Ishikawa (cell line): Measurements from ENCODE around the gene AGPAT3.

ENCODE experiments used
- CEBPB ChIP-seq: IDR thresholded peaks from 2 replicates; pipeline ENCODE4 v1.6.1; 2012
- CREB1 ChIP-seq: IDR thresholded peaks from 2 replicates; pipeline ENCODE4 v1.6.1; 2012; ENCODE audit warnings: low read depth
- EP300 ChIP-seq: IDR thresholded peaks from 2 replicates; pipeline ENCODE4 v1.6.1; 2012; ENCODE audit warnings: borderline replicate concordance
- FOXM1 ChIP-seq: IDR thresholded peaks from 2 replicates; pipeline ENCODE4 v1.6.1; 2012; ENCODE audit warnings: low read depth, borderline replicate concordance
- RAD21 ChIP-seq: IDR thresholded peaks from 2 replicates; pipeline ENCODE4 v1.6.1; 2012; ENCODE audit warnings: low read depth
- TAF1 ChIP-seq: IDR thresholded peaks from 2 replicates; pipeline ENCODE4 v1.6.1; 2012; ENCODE audit warnings: low read depth, mild to moderate bottlenecking
- YY1 ChIP-seq: IDR thresholded peaks from 2 replicates; pipeline ENCODE4 v1.6.1; 2012; ENCODE audit warnings: low read depth
- ZBTB7A ChIP-seq: IDR thresholded peaks from 2 replicates; pipeline ENCODE4 v1.6.1; 2012; ENCODE audit warnings: low read depth
- TF ChIP-seq, protein P1 (sequence below): IDR thresholded peaks from 2 replicates; pipeline ENCODE4 v1.6.1; 2012; ENCODE audit warnings: low read depth, mild to moderate bottlenecking
- TF ChIP-seq, protein P2 (sequence below): IDR thresholded peaks from 2 replicates; pipeline ENCODE4 v1.6.1; 2012

DNA sequence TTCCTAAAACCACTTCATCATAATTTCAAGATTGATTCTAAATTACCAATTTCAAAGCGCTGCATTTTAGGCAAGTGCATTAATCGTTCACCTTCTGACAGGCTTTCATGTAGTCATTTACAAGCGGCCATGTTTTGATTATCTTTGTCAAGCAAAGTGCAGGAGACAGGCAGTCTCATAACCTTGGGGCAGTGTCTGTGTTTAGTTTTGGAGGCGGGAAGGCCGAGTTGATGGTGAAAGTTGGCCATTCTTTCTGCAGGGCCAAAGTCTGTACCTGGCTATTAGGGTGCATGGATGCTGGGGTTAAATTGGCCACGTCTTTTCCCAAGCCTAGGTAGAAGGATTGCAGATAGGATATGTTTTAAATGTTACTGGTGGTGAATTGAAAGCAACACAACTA, 2.9 kb downstream of the AGPAT3 start:
- TF ChIP-seq FOXM1 (no peak), CREB1 (no peak), YY1 (no peak), EP300 (no peak), RAD21 (no peak), ZBTB7A (no peak), TAF1 (no peak), CEBPB (no peak)
- TF ChIP-seq, protein P1, sequence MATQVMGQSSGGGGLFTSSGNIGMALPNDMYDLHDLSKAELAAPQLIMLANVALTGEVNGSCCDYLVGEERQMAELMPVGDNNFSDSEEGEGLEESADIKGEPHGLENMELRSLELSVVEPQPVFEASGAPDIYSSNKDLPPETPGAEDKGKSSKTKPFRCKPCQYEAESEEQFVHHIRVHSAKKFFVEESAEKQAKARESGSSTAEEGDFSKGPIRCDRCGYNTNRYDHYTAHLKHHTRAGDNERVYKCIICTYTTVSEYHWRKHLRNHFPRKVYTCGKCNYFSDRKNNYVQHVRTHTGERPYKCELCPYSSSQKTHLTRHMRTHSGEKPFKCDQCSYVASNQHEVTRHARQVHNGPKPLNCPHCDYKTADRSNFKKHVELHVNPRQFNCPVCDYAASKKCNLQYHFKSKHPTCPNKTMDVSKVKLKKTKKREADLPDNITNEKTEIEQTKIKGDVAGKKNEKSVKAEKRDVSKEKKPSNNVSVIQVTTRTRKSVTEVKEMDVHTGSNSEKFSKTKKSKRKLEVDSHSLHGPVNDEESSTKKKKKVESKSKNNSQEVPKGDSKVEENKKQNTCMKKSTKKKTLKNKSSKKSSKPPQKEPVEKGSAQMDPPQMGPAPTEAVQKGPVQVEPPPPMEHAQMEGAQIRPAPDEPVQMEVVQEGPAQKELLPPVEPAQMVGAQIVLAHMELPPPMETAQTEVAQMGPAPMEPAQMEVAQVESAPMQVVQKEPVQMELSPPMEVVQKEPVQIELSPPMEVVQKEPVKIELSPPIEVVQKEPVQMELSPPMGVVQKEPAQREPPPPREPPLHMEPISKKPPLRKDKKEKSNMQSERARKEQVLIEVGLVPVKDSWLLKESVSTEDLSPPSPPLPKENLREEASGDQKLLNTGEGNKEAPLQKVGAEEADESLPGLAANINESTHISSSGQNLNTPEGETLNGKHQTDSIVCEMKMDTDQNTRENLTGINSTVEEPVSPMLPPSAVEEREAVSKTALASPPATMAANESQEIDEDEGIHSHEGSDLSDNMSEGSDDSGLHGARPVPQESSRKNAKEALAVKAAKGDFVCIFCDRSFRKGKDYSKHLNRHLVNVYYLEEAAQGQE = no peak
- TF ChIP-seq, protein P2, sequence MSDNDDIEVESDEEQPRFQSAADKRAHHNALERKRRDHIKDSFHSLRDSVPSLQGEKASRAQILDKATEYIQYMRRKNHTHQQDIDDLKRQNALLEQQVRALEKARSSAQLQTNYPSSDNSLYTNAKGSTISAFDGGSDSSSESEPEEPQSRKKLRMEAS = no peak
